WTC11 (cell line): ENCODE results near the gene PRKAG2.

ENCODE experiments used
- CTCF ChIP-seq: fragments of 200-600 bp; IDR thresholded peaks from 2 replicates; pipeline ENCODE4 v1.8.0; 2022; ENCODE audit warnings: antibody characterized with exemption
- ESRRA ChIP-seq: sonication (generic); formaldehyde crosslinking; IDR thresholded peaks from 2 replicates; pipeline ENCODE4 v1.8.1; 2022; ENCODE audit warnings: mild to moderate bottlenecking, missing genetic modification reagents, borderline replicate concordance
- FOXP1 ChIP-seq: sonication (generic); formaldehyde crosslinking; IDR thresholded peaks from 2 replicates; pipeline ENCODE4 v1.8.0; 2022; ENCODE audit warnings: missing genetic modification reagents, mild to moderate bottlenecking, moderate library complexity, borderline replicate concordance
- IRF1 ChIP-seq: sonication (generic); formaldehyde crosslinking; IDR thresholded peaks from 2 replicates; pipeline ENCODE4 v1.8.0; 2023; ENCODE audit warnings: missing genetic modification reagents
- KAT7 ChIP-seq: sonication (generic); formaldehyde crosslinking; IDR thresholded peaks from 2 replicates; pipeline ENCODE4 v1.8.1; 2023; ENCODE audit warnings: missing genetic modification reagents, mild to moderate bottlenecking, borderline replicate concordance
- SP1 ChIP-seq: sonication (generic); formaldehyde crosslinking; conservative IDR thresholded peaks from 2 replicates; pipeline ENCODE4 v1.8.1; 2022; ENCODE audit warnings: missing genetic modification reagents
- ZNF281 ChIP-seq: sonication (generic); formaldehyde crosslinking; IDR thresholded peaks from 2 replicates; pipeline ENCODE4 v1.8.0; 2023; ENCODE audit warnings: mild to moderate bottlenecking, missing genetic modification reagents
- ZNF416 ChIP-seq: fragments of 250-450 bp; sonication (Bioruptor Pico); IDR thresholded peaks from 2 replicates; pipeline ENCODE4 v1.9.0; 2021; ENCODE audit warnings: mild to moderate bottlenecking, inconsistent platforms
- TF ChIP-seq, protein P1 (sequence below): sonication (generic); formaldehyde crosslinking; IDR thresholded peaks from 2 replicates; pipeline ENCODE4 v1.8.0; 2022; ENCODE audit warnings: mild to moderate bottlenecking, missing genetic modification reagents
- TF ChIP-seq, protein P2 (sequence below): sonication (generic); formaldehyde crosslinking; IDR thresholded peaks from 2 replicates; pipeline ENCODE4 v1.8.1; 2023; ENCODE audit warnings: mild to moderate bottlenecking, missing genetic modification reagents, moderate library complexity
- TF ChIP-seq, protein P3 (sequence below): sonication (generic); formaldehyde crosslinking; IDR thresholded peaks from 2 replicates; pipeline ENCODE4 v1.8.1; 2022; ENCODE audit warnings: low read depth, mild to moderate bottlenecking, moderate library complexity, missing genetic modification reagents, borderline replicate concordance
- TF ChIP-seq, protein P4 (sequence below): fragments of 250-450 bp; sonication (Bioruptor Pico); IDR thresholded peaks from 2 replicates; pipeline ENCODE4 v1.9.0; 2021; ENCODE audit warnings: mild to moderate bottlenecking
- TF ChIP-seq, protein P5 (sequence below): fragments of 250-450 bp; sonication (Bioruptor Pico); IDR thresholded peaks from 2 replicates; pipeline ENCODE4 v1.9.0; 2021; ENCODE audit warnings: moderate library complexity, mild to moderate bottlenecking, inconsistent platforms, borderline replicate concordance

DNA sequence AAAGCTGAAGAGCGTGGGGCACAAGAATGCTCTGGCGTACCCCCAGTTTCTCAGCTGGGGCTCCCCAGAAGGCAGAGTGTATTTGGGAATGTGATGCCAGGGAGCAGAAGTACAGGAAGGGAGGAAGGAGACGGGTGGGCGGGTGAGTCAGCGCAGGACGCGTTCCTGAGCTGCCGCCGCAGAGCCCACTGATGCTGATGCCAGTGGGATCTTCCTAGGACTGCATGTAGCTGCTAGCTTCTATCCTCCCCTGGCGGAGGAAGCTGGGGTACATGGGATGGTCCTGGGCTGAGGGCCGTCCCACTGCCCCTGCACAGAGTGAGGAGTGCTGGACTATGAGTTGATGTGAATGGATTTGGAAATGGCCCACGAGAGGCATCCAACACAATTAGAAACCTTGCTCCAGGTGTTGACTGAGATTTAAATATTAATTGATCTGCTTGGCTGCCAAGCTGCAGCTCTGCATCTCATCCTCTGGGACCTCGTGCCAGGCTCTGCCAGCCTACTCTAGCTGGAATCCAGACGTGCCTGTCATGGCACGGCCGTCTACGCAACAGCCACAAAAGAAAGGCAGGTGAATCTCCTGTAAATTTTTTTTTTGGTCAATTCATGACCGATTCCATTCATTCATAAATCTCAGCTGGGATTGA, 291.0 kb downstream of the PRKAG2 start:
- TF ChIP-seq, protein P1, sequence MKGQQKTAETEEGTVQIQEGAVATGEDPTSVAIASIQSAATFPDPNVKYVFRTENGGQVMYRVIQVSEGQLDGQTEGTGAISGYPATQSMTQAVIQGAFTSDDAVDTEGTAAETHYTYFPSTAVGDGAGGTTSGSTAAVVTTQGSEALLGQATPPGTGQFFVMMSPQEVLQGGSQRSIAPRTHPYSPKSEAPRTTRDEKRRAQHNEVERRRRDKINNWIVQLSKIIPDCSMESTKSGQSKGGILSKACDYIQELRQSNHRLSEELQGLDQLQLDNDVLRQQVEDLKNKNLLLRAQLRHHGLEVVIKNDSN (CRISPR knock-in tag) = no peak
- no peak for TF ChIP-seq ZNF416 (CRISPR knock-in tag)
- TF ChIP-seq ESRRA (CRISPR knock-in tag) = no peak
- TF ChIP-seq FOXP1 (CRISPR knock-in tag) = no peak
- TF ChIP-seq KAT7 (CRISPR knock-in tag) = no peak
- TF ChIP-seq, protein P2, sequence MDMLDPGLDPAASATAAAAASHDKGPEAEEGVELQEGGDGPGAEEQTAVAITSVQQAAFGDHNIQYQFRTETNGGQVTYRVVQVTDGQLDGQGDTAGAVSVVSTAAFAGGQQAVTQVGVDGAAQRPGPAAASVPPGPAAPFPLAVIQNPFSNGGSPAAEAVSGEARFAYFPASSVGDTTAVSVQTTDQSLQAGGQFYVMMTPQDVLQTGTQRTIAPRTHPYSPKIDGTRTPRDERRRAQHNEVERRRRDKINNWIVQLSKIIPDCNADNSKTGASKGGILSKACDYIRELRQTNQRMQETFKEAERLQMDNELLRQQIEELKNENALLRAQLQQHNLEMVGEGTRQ (CRISPR knock-in tag) = no peak
- no peak for TF ChIP-seq ZNF281 (CRISPR knock-in tag)
- no peak for TF ChIP-seq IRF1 (CRISPR knock-in tag)
- no peak for TF ChIP-seq CTCF
- TF ChIP-seq, protein P3, sequence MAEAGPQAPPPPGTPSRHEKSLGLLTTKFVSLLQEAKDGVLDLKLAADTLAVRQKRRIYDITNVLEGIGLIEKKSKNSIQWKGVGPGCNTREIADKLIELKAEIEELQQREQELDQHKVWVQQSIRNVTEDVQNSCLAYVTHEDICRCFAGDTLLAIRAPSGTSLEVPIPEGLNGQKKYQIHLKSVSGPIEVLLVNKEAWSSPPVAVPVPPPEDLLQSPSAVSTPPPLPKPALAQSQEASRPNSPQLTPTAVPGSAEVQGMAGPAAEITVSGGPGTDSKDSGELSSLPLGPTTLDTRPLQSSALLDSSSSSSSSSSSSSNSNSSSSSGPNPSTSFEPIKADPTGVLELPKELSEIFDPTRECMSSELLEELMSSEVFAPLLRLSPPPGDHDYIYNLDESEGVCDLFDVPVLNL (CRISPR knock-in tag) = no peak
- TF ChIP-seq, protein P4, sequence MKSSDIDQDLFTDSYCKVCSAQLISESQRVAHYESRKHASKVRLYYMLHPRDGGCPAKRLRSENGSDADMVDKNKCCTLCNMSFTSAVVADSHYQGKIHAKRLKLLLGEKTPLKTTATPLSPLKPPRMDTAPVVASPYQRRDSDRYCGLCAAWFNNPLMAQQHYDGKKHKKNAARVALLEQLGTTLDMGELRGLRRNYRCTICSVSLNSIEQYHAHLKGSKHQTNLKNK (CRISPR knock-in tag) = no peak
- TF ChIP-seq SP1 (CRISPR knock-in tag) = no peak
- TF ChIP-seq, protein P5, sequence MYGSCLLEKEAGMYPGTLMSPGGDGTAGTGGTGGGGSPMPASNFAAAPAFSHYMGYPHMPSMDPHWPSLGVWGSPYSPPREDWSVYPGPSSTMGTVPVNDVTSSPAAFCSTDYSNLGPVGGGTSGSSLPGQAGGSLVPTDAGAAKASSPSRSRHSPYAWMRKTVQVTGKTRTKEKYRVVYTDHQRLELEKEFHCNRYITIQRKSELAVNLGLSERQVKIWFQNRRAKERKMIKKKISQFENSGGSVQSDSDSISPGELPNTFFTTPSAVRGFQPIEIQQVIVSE = no peak
